ENCODE measurements around the gene ZSWIM1. TPM values are rescaled to one million over a fixed set of nuclear protein-coding genes. Genes with fewer than 3 reads are reported as not detected.

Gene ZSWIM1
- total and polyA plus RNA-seq, 2 of the 13 experiments (the other 11 are each of a cell fraction or from before 2014, with no cell fraction given), result 9.5 to 11.7 TPM

GRCh38 chr20:45890077-45890984, 9.3 kb downstream of the ZSWIM1 start (continued):
- TF ChIP-seq FUBP1 (CRISPR knock-in tag; IDR thresholded peaks at IDR 0.05; ENCODE audit: borderline replicate concordance), result peak; percentile 91
- peak; percentile 97 for TF ChIP-seq ZNF572 (CRISPR knock-in tag; IDR thresholded peaks at IDR 0.05)
- 0 out of 2 replicates have a peak, but pooled peaks have one; percentile 89 for TF ChIP-seq AHR (CRISPR knock-in tag; IDR thresholded peaks at IDR 0.05)
- TF ChIP-seq ZFP90 (CRISPR knock-in tag; IDR thresholded peaks at IDR 0.05; ENCODE audit: borderline replicate concordance), result peak; percentile 76; the same call in 1 of the 2 replicates
- peak; percentile 84 for TF ChIP-seq TFDP2 (CRISPR knock-in tag; IDR thresholded peaks at IDR 0.05)
- no peak for TF ChIP-seq REL (CRISPR knock-in tag; conservative IDR thresholded peaks at IDR 0.05)
- TF ChIP-seq HNF4A (CRISPR knock-in tag; IDR thresholded peaks at IDR 0.05), result peak; percentile 48
- no peak; the same call in 1 of the 2 replicates for TF ChIP-seq NKX3-1 (CRISPR knock-in tag; IDR thresholded peaks at IDR 0.05)
- TF ChIP-seq CREB1 (IDR thresholded peaks at IDR 0.05), result no peak
- TF ChIP-seq CREB1 (CRISPR knock-in tag; IDR thresholded peaks at IDR 0.05), result no peak
- peak; percentile 81 for TF ChIP-seq HDAC2 (CRISPR knock-in tag; IDR thresholded peaks at IDR 0.05)
- no peak for TF ChIP-seq ZNF577 (CRISPR knock-in tag; IDR thresholded peaks at IDR 0.05; ENCODE audit: borderline replicate concordance, low read depth)
- no peak for TF ChIP-seq GPBP1L1 (CRISPR knock-in tag; IDR thresholded peaks at IDR 0.05)
- no peak for TF ChIP-seq SRSF4 (IDR thresholded peaks at IDR 0.05; ENCODE audit: low read depth, low read length, poor library complexity, severe bottlenecking)
- peak; percentile 95 for TF ChIP-seq TEAD3 (CRISPR knock-in tag; optimal IDR thresholded peaks at IDR 0.05; ENCODE audit: borderline replicate concordance)
- TF ChIP-seq KDM2A (CRISPR knock-in tag; IDR thresholded peaks at IDR 0.05; ENCODE audit: borderline replicate concordance, low read depth), result peak; percentile 89
- TF ChIP-seq CBX1 (IDR thresholded peaks at IDR 0.05; ENCODE audit: low read depth), result peak; percentile 38
- no peak for TF ChIP-seq GTF3A (CRISPR knock-in tag; conservative IDR thresholded peaks at IDR 0.05)
- TF ChIP-seq ZNF543 (CRISPR knock-in tag; IDR thresholded peaks at IDR 0.05), result no peak
- TF ChIP-seq JUN (CRISPR knock-in tag; IDR thresholded peaks at IDR 0.05), result no peak
- peak; percentile 63 for TF ChIP-seq ETV5 (CRISPR knock-in tag; IDR thresholded peaks at IDR 0.05; ENCODE audit: borderline replicate concordance)
- peak; percentile 78 for TF ChIP-seq TGIF2 (CRISPR knock-in tag; IDR thresholded peaks at IDR 0.05)
- no peak for TF ChIP-seq ZNF775 (CRISPR knock-in tag; IDR thresholded peaks at IDR 0.05; ENCODE audit: borderline replicate concordance)
- TF ChIP-seq ZNF121 (CRISPR knock-in tag; IDR thresholded peaks at IDR 0.05), result peak; percentile 23; the same call in 1 of the 2 replicates
- no peak for TF ChIP-seq PHB2 (IDR thresholded peaks at IDR 0.05; ENCODE audit: partially characterized antibody)
- peak; percentile 23; the same call in 1 of the 2 replicates for TF ChIP-seq ZNF546 (CRISPR knock-in tag; conservative IDR thresholded peaks at IDR 0.05)
- TF ChIP-seq SIX1 (CRISPR knock-in tag; IDR thresholded peaks at IDR 0.05; ENCODE audit: borderline replicate concordance), result peak; percentile 18; the same call in 1 of the 2 replicates
- no peak for TF ChIP-seq TP53 (CRISPR knock-in tag; conservative IDR thresholded peaks at IDR 0.05)
